MM.1S (cell line): ENCODE results near the gene CREB3L2.
A peak's percentile ranks its signal among the peaks of the same experiment; 100 is the strongest.
"Not testable (repeated sequence)": the region's sequence is repeated elsewhere in the genome, so short reads cannot be mapped to it uniquely, and the experiment has no call there.

Source experiments
- DNase-seq: peaks from one replicate; pipeline ENCODE4 v3.0.0-alpha.2; 2015
- H2AFZ ChIP-seq: fragments of 300-600 bp; sonication (generic); 2 replicates; pipeline ENCODE4 v1.6.0; 2016; ENCODE audit warnings: antibody characterized with exemption, low read length
- H3F3A ChIP-seq: fragments of 300-600 bp; sonication (generic); 2 replicates; pipeline ENCODE4 v1.6.1; 2016; ENCODE audit warnings: mild to moderate bottlenecking, antibody characterized with exemption, low read length, moderate library complexity, mixed read lengths; ENCODE audit not compliant: insufficient read depth
- H3K27ac ChIP-seq: fragments of 300-600 bp; sonication (generic); 2 replicates; pipeline ENCODE4 v1.5.1; 2016; ENCODE audit warnings: mild to moderate bottlenecking, low read length
- H3K27me3 ChIP-seq: fragments of 300-600 bp; sonication (generic); replicated peaks from 2 replicates; pipeline ENCODE4 v1.6.0; 2016; ENCODE audit warnings: low read length; ENCODE audit not compliant: insufficient read depth
- H3K36me3 ChIP-seq: fragments of 300-600 bp; sonication (generic); replicated peaks from 2 replicates; pipeline ENCODE4 v1.6.1; 2016; ENCODE audit warnings: mild to moderate bottlenecking, low read length, mixed read lengths; ENCODE audit not compliant: insufficient read depth
- H3K4me1 ChIP-seq: fragments of 300-600 bp; sonication (generic); 2 replicates; pipeline ENCODE4 v1.6.1; 2016; ENCODE audit warnings: low read length, mixed read lengths
- H3K4me2 ChIP-seq: fragments of 300-600 bp; sonication (generic); 2 replicates; pipeline ENCODE4 v1.6.0; 2016; ENCODE audit warnings: low read depth, low read length
- H3K4me3 ChIP-seq: fragments of 300-600 bp; sonication (generic); 2 replicates; pipeline ENCODE4 v1.5.1; 2016; ENCODE audit warnings: low read length, mixed read lengths
- H3K79me2 ChIP-seq: fragments of 300-600 bp; sonication (generic); 2 replicates; pipeline ENCODE4 v1.6.1; 2016; ENCODE audit warnings: mixed run types, low read length, mixed read lengths
- H3K9ac ChIP-seq: fragments of 300-600 bp; sonication (generic); 2 replicates; pipeline ENCODE4 v1.6.1; 2016; ENCODE audit warnings: low read length, mixed read lengths
- H3K9me2 ChIP-seq: fragments of 300-600 bp; sonication (generic); replicated peaks from 2 replicates; pipeline ENCODE4 v1.6.1; 2016; ENCODE audit warnings: mild to moderate bottlenecking, low read length, mixed read lengths; ENCODE audit not compliant: insufficient read depth
- H3K9me3 ChIP-seq: fragments of 300-600 bp; sonication (generic); replicated peaks from 2 replicates; pipeline ENCODE4 v1.6.1; 2016; ENCODE audit warnings: mild to moderate bottlenecking, low read length, mixed read lengths; ENCODE audit not compliant: insufficient read depth
- H4K20me1 ChIP-seq: fragments of 300-600 bp; sonication (generic); 2 replicates; pipeline ENCODE4 v1.6.1; 2016; ENCODE audit warnings: mild to moderate bottlenecking, low read length, moderate library complexity, mixed read lengths; ENCODE audit not compliant: insufficient read depth
- CTCF ChIP-seq: fragments of 300-600 bp; sonication (generic); IDR thresholded peaks from 2 replicates; pipeline ENCODE4 v1.5.1; 2016; ENCODE audit warnings: antibody characterized with exemption, low read length, mixed read lengths
- EZH2 ChIP-seq: fragments of 300-600 bp; sonication (generic); optimal IDR thresholded peaks from 2 replicates; pipeline ENCODE3; 2017; ENCODE audit warnings: low read depth, mild to moderate bottlenecking, antibody characterized with exemption, low read length, mixed read lengths
- EZH2phosphoT487 ChIP-seq: fragments of 300-600 bp; sonication (generic); IDR thresholded peaks from 2 replicates; pipeline ENCODE4 v1.6.1; 2018; ENCODE audit warnings: antibody characterized with exemption, low read length

Gene CREB3L2

GRCh38 chr7:137983323-137984008, 18.4 kb downstream of the CREB3L2 start:
- Histone ChIP-seq H3K9me3 (no peaks in the 10 kb centered on the region), H3K4me3 (no peak overlapping the region), H3K9ac (no peak overlapping the region), H3K79me2 (peaks cover 97% of the 10 kb centered on the region), H3K27ac (peak overlapping the region; percentile 82; the same call in 1 of the 2 replicates), H3K9me2 (no peaks in the 10 kb centered on the region), H3K36me3 (peaks cover 14% of the 10 kb centered on the region), H4K20me1 (no peaks in the 10 kb centered on the region), H3K4me1 (peaks cover 87% of the 10 kb centered on the region), H3K4me2 (peak overlapping the region; percentile 69), H3K27me3 (no peaks in the 10 kb centered on the region), H2AFZ (no peak overlapping the region), H3F3A (peaks cover 63% of the 10 kb centered on the region)
- DNase-seq, result no peak
- TF ChIP-seq CTCF (no peak), EZH2 (no peak), EZH2phosphoT487 (no peak)

GRCh38 chr7:137982394-137982793, 19.5 kb downstream of the CREB3L2 start:
- Histone ChIP-seq H3K27ac (peak overlapping the region; percentile 82), H3K36me3 (peaks cover 14% of the 10 kb centered on the region), H3F3A (peaks cover 53% of the 10 kb centered on the region), H3K79me2 (peaks cover 97% of the 10 kb centered on the region), H3K4me3 (peak overlapping the region; percentile 17), H3K9ac (peak overlapping the region; percentile 48; the same call in 1 of the 2 replicates), H3K4me1 (peaks cover 77% of the 10 kb centered on the region), H3K4me2 (peak overlapping the region; percentile 69)
- not testable (repeated sequence) for H3K9me3 ChIP-seq, H3K27me3 ChIP-seq, DNase-seq, H2AFZ ChIP-seq, H3K9me2 ChIP-seq, H4K20me1 ChIP-seq

GRCh38 chr7:137981668-137982067, 20.2 kb downstream of the CREB3L2 start:
- no peaks in the 10 kb centered on the region for H3K9me2 ChIP-seq
- H3K4me1 ChIP-seq, result peaks cover 69% of the 10 kb centered on the region
- H4K20me1 ChIP-seq, result no peaks in the 10 kb centered on the region
- no peaks in the 10 kb centered on the region for H3K27me3 ChIP-seq
- peak overlapping the region; percentile 35 for H3K4me3 ChIP-seq
- H3K36me3 ChIP-seq, result peaks cover 14% of the 10 kb centered on the region
- no peak overlapping the region for H2AFZ ChIP-seq
- H3K4me2 ChIP-seq, result peak overlapping the region; percentile 69
- H3K9ac ChIP-seq, result peak overlapping the region; percentile 48
- no peak for TF ChIP-seq EZH2phosphoT487
- no peak for TF ChIP-seq EZH2
- TF ChIP-seq CTCF, result no peak
- peaks cover 97% of the 10 kb centered on the region for H3K79me2 ChIP-seq
- H3K27ac ChIP-seq, result peak overlapping the region; percentile 82
- H3K9me3 ChIP-seq, result no peaks in the 10 kb centered on the region
- peak; percentile 92 for DNase-seq
- H3F3A ChIP-seq, result peaks cover 45% of the 10 kb centered on the region

- Histone ChIP-seq H3K9ac (peak overlapping the region; percentile 48), H3K9me3 (no peaks in the 10 kb centered on the region), H3K79me2 (peaks cover 97% of the 10 kb centered on the region), H3F3A (peaks cover 40% of the 10 kb centered on the region), H3K36me3 (peaks cover 14% of the 10 kb centered on the region), H3K4me2 (peak overlapping the region; percentile 69), H3K9me2 (no peaks in the 10 kb centered on the region), H4K20me1 (peaks cover under 1% of the 10 kb centered on the region; the same call in 1 of the 2 replicates), H3K4me3 (peak overlapping the region; percentile 35), H2AFZ (no peak overlapping the region), H3K27me3 (no peaks in the 10 kb centered on the region), H3K27ac (peak overlapping the region; percentile 82), H3K4me1 (peaks cover 64% of the 10 kb centered on the region)
- DNase-seq, result no peak
- TF ChIP-seq EZH2 (no peak), EZH2phosphoT487 (no peak), CTCF (no peak)
Observed at GRCh38 chr7:137981175-137981574, 20.7 kb downstream of the CREB3L2 start.
